Hematopoietic multipotent progenitor cell treated with erythropoietin and hydrocortisone succinate and interleukin-3 and kit ligand, for 8 days (in vitro differentiated cells): ENCODE data around the gene ARHGEF10L.

ENCODE experiments used
- DNase-seq: peaks from one replicate; pipeline ENCODE4 v3.0.0-alpha.2; 2015

ARHGEF10L gene

GRCh38 chr1:17569200-17570139, 30.0 kb downstream of the ARHGEF10L start:
- peak; percentile 82 for DNase-seq

GRCh38 chr1:17570228-17570627, 30.7 kb downstream of the ARHGEF10L start:
- DNase-seq: no peak

- DNase-seq: no peak
Measured at GRCh38 chr1:17572264-17572985, 32.9 kb downstream of the ARHGEF10L start.

DNA sequence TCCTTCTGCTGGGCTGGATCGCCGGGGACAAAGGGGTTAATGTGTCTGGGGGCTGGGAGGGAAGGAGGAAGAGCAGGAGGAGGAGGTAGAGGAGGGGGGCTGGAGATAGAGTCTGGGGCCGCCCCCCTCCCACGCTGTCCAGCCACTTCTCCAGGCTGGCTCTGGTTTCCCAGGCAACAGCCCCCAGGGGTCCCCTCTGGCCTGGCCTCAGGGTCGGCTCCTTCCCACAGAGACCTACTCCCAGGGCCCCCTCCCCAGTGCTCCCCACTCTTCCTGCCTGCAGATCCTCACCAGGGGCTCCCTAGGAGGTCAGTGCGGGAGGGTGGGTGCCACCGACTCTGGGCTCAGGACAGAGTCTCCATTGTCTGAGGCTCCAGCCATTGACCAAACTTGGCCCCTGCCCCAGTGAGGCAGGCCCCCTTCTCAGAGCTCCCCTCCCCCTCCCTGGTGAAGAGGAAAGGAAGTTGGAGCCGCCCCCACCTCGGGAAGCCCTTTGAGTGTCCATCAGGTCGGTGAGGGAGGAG, 34.1 kb downstream of the ARHGEF10L start:
- DNase-seq: no peak

DNA sequence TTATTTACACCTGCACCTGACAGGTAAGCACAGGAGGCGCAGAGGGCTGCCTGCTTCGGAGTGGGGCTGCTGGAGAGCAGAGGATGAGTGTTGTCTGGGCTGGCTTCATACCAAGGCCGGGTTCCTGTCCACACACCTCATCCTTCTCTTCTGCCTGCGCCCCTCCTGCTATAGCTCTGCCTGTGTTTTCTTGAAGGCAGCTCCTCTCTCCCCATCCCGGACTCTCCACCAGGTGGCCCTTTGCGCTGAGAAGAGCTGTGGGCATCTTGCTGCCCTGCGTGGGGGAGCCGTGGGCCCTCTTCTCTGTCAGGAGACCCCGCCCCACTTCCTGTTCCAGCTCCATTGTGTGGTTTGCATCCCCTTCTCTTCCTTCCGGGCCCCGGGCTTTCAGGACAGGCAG, 35.0 kb downstream of the ARHGEF10L start:
- no peak for DNase-seq

DNA sequence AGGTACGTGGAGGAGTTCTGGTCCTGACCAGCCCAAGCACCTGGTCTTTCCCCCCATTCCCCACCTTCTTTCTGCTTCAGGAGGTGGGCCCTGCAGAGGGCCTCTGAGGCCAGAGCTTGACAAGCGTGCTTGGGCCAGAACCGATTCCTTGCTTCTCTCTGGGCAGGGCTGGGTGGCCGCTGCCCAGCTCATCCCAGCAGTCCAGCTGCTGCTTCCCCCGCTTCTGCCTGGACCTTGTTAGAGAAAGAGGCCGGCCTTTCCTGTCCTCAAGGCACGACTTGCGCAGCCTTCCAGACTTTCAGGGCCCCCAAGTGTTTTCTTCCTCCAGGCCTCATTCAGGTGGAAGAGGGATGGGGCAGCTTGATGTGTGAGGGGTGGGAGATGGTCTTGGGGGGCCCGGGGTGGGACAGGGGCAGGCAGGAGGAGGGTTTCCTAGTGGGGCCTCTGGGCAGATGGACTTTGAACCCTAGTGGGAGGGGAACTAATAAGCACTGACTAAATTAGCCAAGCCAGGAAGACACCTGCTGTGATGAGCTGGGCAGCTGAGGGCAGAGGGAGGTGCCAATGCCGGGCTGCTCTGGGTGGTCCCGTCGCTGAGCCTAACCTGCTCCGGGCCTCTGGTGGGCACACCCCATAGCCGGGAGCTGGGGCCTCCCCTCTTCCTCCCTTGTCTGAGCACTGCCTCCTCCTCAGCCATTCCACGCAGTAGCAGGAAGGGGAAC, 36.5 kb downstream of the ARHGEF10L start:
- DNase-seq: no peak

- no peak for DNase-seq
Measured at GRCh38 chr1:17576519-17576853, 37.0 kb downstream of the ARHGEF10L start.

DNA sequence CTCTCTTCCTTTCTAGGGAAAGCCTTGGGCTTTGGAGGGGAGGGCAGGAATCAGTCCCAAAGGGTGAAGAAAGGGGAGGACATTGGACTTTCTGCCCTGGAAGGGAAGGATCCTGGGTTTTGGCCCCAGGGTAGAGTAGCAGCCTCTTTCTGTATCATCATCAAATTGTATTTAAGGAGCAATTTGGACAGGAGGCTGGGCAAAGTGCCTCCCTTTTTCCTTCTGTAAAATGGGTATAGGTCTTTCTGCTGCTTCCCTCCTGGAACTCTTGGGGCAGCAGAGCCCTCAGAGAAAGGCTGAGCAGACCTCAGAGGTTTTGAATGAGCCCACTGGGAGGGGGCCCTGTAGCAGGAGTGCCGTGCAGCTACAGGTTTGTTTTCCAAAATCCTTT, 38.4 kb downstream of the ARHGEF10L start:
- DNase-seq: no peak

GRCh38 chr1:17579951-17580939, 40.7 kb downstream of the ARHGEF10L start:
- no peak for DNase-seq

GRCh38 chr1:17581389-17582123, 42.1 kb downstream of the ARHGEF10L start:
- no peak for DNase-seq

- no peak for DNase-seq
Measured at GRCh38 chr1:17582124-17582774, 42.8 kb downstream of the ARHGEF10L start.

- no peak for DNase-seq
Measured at GRCh38 chr1:17584539-17584938, 45.0 kb downstream of the ARHGEF10L start.

DNA sequence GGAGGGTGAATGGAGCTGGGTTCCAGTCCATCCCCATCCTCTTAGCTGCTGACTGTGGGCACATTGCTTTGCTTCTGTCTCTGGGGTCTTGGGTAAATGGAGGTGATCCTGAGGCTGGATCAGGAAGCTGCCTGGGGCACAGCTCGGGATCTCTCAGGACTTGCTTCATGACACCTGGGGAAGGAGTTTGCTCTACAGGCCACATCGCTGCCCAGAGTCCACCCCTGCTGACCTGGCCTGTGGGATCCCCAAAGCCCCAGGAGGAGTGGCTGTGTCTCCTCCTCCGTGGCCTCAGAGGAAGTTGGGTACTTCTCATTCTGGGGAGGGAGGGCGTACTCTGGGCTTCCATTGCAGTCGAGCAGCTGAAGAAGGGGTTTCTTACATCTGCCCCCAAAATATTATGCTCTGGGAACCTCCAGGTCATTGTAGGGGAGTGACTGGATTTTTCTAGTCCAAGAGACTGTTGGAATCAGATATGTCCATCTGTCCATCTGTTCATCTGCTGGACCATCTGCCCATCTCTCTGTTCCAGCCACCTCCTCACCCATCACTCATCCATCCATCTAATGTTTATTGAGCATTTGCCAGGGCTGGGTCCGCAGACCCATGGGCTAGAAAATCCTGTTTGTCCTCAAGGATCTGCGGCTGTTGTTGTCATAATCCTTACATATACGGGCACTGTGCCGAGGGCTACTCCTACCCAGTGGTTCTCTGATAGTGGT, 45.9 kb downstream of the ARHGEF10L start:
- DNase-seq: no peak

- no peak for DNase-seq
Measured at GRCh38 chr1:17586172-17586964, 46.9 kb downstream of the ARHGEF10L start.

- DNase-seq: no peak
Measured at GRCh38 chr1:17587693-17588047, 48.2 kb downstream of the ARHGEF10L start.

GRCh38 chr1:17588048-17588871, 48.8 kb downstream of the ARHGEF10L start:
- DNase-seq: no peak

GRCh38 chr1:17591814-17592430, 52.4 kb downstream of the ARHGEF10L start:
- no peak for DNase-seq

GRCh38 chr1:17594026-17594425, 54.5 kb downstream of the ARHGEF10L start:
- no peak for DNase-seq
